SJSA1 (cell line): ENCODE measurements around the gene KAZN. TPM values are rescaled to one million over a fixed set of nuclear protein-coding genes. Genes with fewer than 3 reads are reported as not detected.

Source experiments
- DNase-seq, 2 experiments: peaks; one replicate each; pipeline ENCODE4 v3.0.0-alpha.2; 2015 to 2020; ENCODE audit warnings: low spot score in 2 of 2, low read depth in 1 of 2
- H3K27ac ChIP-seq: fragments of 250-450 bp; sonication (Bioruptor Pico); 2 replicates; pipeline ENCODE4 v1.5.1; 2020; ENCODE audit warnings: mild to moderate bottlenecking, moderate library complexity
- H3K27me3 ChIP-seq: fragments of 250-450 bp; sonication (Bioruptor Pico); replicated peaks from 2 replicates; pipeline ENCODE4 v1.5.1; 2020; ENCODE audit warnings: mild to moderate bottlenecking, moderate library complexity
- H3K36me3 ChIP-seq: fragments of 250-450 bp; sonication (Bioruptor Pico); 2 replicates; pipeline ENCODE4 v1.5.1; 2020; ENCODE audit warnings: mild to moderate bottlenecking
- H3K4me1 ChIP-seq: fragments of 250-450 bp; sonication (Bioruptor Pico); replicated peaks from 2 replicates; pipeline ENCODE4 v1.6.1; 2021; ENCODE audit warnings: mild to moderate bottlenecking
- H3K4me3 ChIP-seq: fragments of 250-450 bp; sonication (Bioruptor Pico); 2 replicates; pipeline ENCODE4 v1.5.1; 2020; ENCODE audit warnings: mild to moderate bottlenecking
- H3K9me3 ChIP-seq: fragments of 250-450 bp; sonication (Bioruptor Pico); replicated peaks from 2 replicates; pipeline ENCODE4 v1.5.1; 2020; ENCODE audit warnings: mild to moderate bottlenecking
- total RNA-seq: library from RNA; depleted of rRNA; stranded (reverse); fragments of >200 nt; shearing (Covaris generic); gene quantifications from 2 replicates; pipeline ENCODE4 v1.2.3, GENCODE V29; 2014

The KAZN gene
- total RNA-seq, 1 experiment from 2014 or later, result 4.2 TPM

GRCh38 chr1:15004396-15004795 is 405.9 kb downstream of the KAZN start:
- H3K9me3 ChIP-seq, result no peaks in the 10 kb centered on the region
- H3K4me1 ChIP-seq, result peaks cover 10% of the 10 kb centered on the region
- H3K27me3 ChIP-seq, result no peaks in the 10 kb centered on the region
- H3K27ac ChIP-seq, result no peak overlapping the region
- no peaks in the 10 kb centered on the region for H3K36me3 ChIP-seq
- DNase-seq, result no peak
- H3K4me3 ChIP-seq, result no peak overlapping the region

GRCh38 chr1:15005116-15005515 is 406.6 kb downstream of the KAZN start:
- Histone ChIP-seq H3K4me1 (peaks cover 10% of the 10 kb centered on the region), H3K27ac (no peak overlapping the region), H3K4me3 (no peak overlapping the region), H3K9me3 (no peaks in the 10 kb centered on the region), H3K36me3 (no peaks in the 10 kb centered on the region), H3K27me3 (no peaks in the 10 kb centered on the region)
- DNase-seq, result no peak

- no peaks in the 10 kb centered on the region for H3K9me3 ChIP-seq
- H3K27ac ChIP-seq, result no peak overlapping the region
- DNase-seq, result no peak
- no peaks in the 10 kb centered on the region for H3K36me3 ChIP-seq
- no peak overlapping the region for H3K4me3 ChIP-seq
- peaks cover 10% of the 10 kb centered on the region for H3K4me1 ChIP-seq
- H3K27me3 ChIP-seq, result no peaks in the 10 kb centered on the region
Measured at GRCh38 chr1:15007368-15007767, 408.9 kb downstream of the KAZN start.

- H3K36me3 ChIP-seq, result no peaks in the 10 kb centered on the region
- H3K4me1 ChIP-seq, result peaks cover 10% of the 10 kb centered on the region
- no peak overlapping the region for H3K4me3 ChIP-seq
- H3K27ac ChIP-seq, result no peak overlapping the region
- no peaks in the 10 kb centered on the region for H3K9me3 ChIP-seq
- no peaks in the 10 kb centered on the region for H3K27me3 ChIP-seq
- no peak for DNase-seq
Measured at GRCh38 chr1:15007842-15008241, 409.4 kb downstream of the KAZN start.

GRCh38 chr1:15008783-15009729 is 410.6 kb downstream of the KAZN start:
- Histone ChIP-seq H3K27me3 (no peaks in the 10 kb centered on the region), H3K9me3 (no peaks in the 10 kb centered on the region), H3K27ac (no peak overlapping the region), H3K36me3 (no peaks in the 10 kb centered on the region), H3K4me1 (peaks cover 10% of the 10 kb centered on the region), H3K4me3 (no peak overlapping the region)
- no peak for DNase-seq

GRCh38 chr1:15011160-15011559 is 412.7 kb downstream of the KAZN start:
- Histone ChIP-seq H3K27ac (no peak overlapping the region), H3K9me3 (no peaks in the 10 kb centered on the region), H3K36me3 (no peaks in the 10 kb centered on the region), H3K4me1 (peaks cover 10% of the 10 kb centered on the region), H3K4me3 (no peak overlapping the region), H3K27me3 (no peaks in the 10 kb centered on the region)
- DNase-seq, result no peak

- no peaks in the 10 kb centered on the region for H3K36me3 ChIP-seq
- no peaks in the 10 kb centered on the region for H3K9me3 ChIP-seq
- peaks cover 10% of the 10 kb centered on the region for H3K4me1 ChIP-seq
- DNase-seq, result no peak
- H3K27me3 ChIP-seq, result no peaks in the 10 kb centered on the region
- H3K4me3 ChIP-seq, result no peak overlapping the region
- no peak overlapping the region for H3K27ac ChIP-seq
Measured at GRCh38 chr1:15011661-15012060, 413.2 kb downstream of the KAZN start.

GRCh38 chr1:15012822-15013221 is 414.3 kb downstream of the KAZN start:
- no peaks in the 10 kb centered on the region for H3K9me3 ChIP-seq
- H3K4me3 ChIP-seq, result no peak overlapping the region
- no peak for DNase-seq
- H3K27me3 ChIP-seq, result no peaks in the 10 kb centered on the region
- peaks cover 10% of the 10 kb centered on the region for H3K4me1 ChIP-seq
- no peak overlapping the region for H3K27ac ChIP-seq
- H3K36me3 ChIP-seq, result no peaks in the 10 kb centered on the region

GRCh38 chr1:15013767-15014166 is 415.3 kb downstream of the KAZN start:
- peaks cover 3% of the 10 kb centered on the region for H3K4me1 ChIP-seq
- DNase-seq, result no peak
- no peaks in the 10 kb centered on the region for H3K27me3 ChIP-seq
- no peaks in the 10 kb centered on the region for H3K36me3 ChIP-seq
- no peak overlapping the region for H3K27ac ChIP-seq
- no peak overlapping the region for H3K4me3 ChIP-seq
- H3K9me3 ChIP-seq, result no peaks in the 10 kb centered on the region

- Histone ChIP-seq H3K27me3 (no peaks in the 10 kb centered on the region), H3K27ac (no peak overlapping the region), H3K4me3 (no peak overlapping the region), H3K9me3 (no peaks in the 10 kb centered on the region), H3K4me1 (no peaks in the 10 kb centered on the region), H3K36me3 (no peaks in the 10 kb centered on the region)
- DNase-seq, result no peak
Measured at GRCh38 chr1:15014516-15014915, 416.0 kb downstream of the KAZN start.

GRCh38 chr1:15016001-15016400 is 417.5 kb downstream of the KAZN start:
- H3K4me1 ChIP-seq, result no peaks in the 10 kb centered on the region
- no peaks in the 10 kb centered on the region for H3K27me3 ChIP-seq
- no peak overlapping the region for H3K27ac ChIP-seq
- H3K9me3 ChIP-seq, result no peaks in the 10 kb centered on the region
- no peaks in the 10 kb centered on the region for H3K36me3 ChIP-seq
- no peak for DNase-seq
- no peak overlapping the region for H3K4me3 ChIP-seq

- no peaks in the 10 kb centered on the region for H3K4me1 ChIP-seq
- H3K27ac ChIP-seq, result no peak overlapping the region
- H3K36me3 ChIP-seq, result no peaks in the 10 kb centered on the region
- no peaks in the 10 kb centered on the region for H3K27me3 ChIP-seq
- H3K4me3 ChIP-seq, result no peak overlapping the region
- no peak for DNase-seq
- no peaks in the 10 kb centered on the region for H3K9me3 ChIP-seq
Measured at GRCh38 chr1:15016526-15016925, 418.0 kb downstream of the KAZN start.

GRCh38 chr1:15017120-15017519 is 418.6 kb downstream of the KAZN start:
- H3K4me3 ChIP-seq, result no peak overlapping the region
- DNase-seq, result no peak
- H3K36me3 ChIP-seq, result no peaks in the 10 kb centered on the region
- H3K27ac ChIP-seq, result no peak overlapping the region
- no peaks in the 10 kb centered on the region for H3K27me3 ChIP-seq
- H3K9me3 ChIP-seq, result no peaks in the 10 kb centered on the region
- no peaks in the 10 kb centered on the region for H3K4me1 ChIP-seq

- H3K27ac ChIP-seq, result no peak overlapping the region
- H3K4me3 ChIP-seq, result no peak overlapping the region
- H3K36me3 ChIP-seq, result no peaks in the 10 kb centered on the region
- DNase-seq, result no peak
- H3K4me1 ChIP-seq, result no peaks in the 10 kb centered on the region; the same call in 1 of the 2 replicates
- H3K9me3 ChIP-seq, result no peaks in the 10 kb centered on the region
- no peaks in the 10 kb centered on the region for H3K27me3 ChIP-seq
Measured at GRCh38 chr1:15018767-15019166, 420.3 kb downstream of the KAZN start.
